HEK293 (cell line): ENCODE results near the gene DDIT4.

Source experiments
- CTCF ChIP-seq: fragments of 450-650 bp; formaldehyde crosslinking; IDR thresholded peaks from 2 replicates; pipeline ENCODE4 v1.5.1; 2016; ENCODE audit warnings: missing biosample characterization, missing genetic modification characterization
- HOXA7 ChIP-seq: sonication (generic); formaldehyde crosslinking; IDR thresholded peaks from 2 replicates; pipeline ENCODE4 v1.8.1; 2022; ENCODE audit warnings: missing genetic modification reagents, borderline replicate concordance
- IKZF3 ChIP-seq: fragments of 450-650 bp; IDR thresholded peaks from 2 replicates; pipeline ENCODE4 v1.5.0; 2018; ENCODE audit warnings: missing biosample characterization, mild to moderate bottlenecking, missing genetic modification characterization, moderate library complexity
- KLF7 ChIP-seq: fragments of 450-650 bp; formaldehyde crosslinking; IDR thresholded peaks from 2 replicates; pipeline ENCODE4 v1.5.1; 2016; ENCODE audit warnings: missing biosample characterization, missing genetic modification characterization, borderline replicate concordance
- KLF8 ChIP-seq: fragments of 450-650 bp; formaldehyde crosslinking; IDR thresholded peaks from 2 replicates; pipeline ENCODE4 v1.5.1; 2016; ENCODE audit warnings: missing biosample characterization, missing genetic modification characterization
- RBAK ChIP-seq: fragments of 450-650 bp; formaldehyde crosslinking; IDR thresholded peaks from 2 replicates; pipeline ENCODE4 v1.5.1; 2016; ENCODE audit warnings: missing biosample characterization, missing genetic modification characterization
- SALL2 ChIP-seq: fragments of 450-650 bp; formaldehyde crosslinking; IDR thresholded peaks from 2 replicates; pipeline ENCODE4 v1.5.0; 2017; ENCODE audit warnings: missing biosample characterization, mild to moderate bottlenecking, missing genetic modification characterization, borderline replicate concordance
- ZNF114 ChIP-seq: fragments of 450-650 bp; formaldehyde crosslinking; IDR thresholded peaks from 2 replicates; pipeline ENCODE4 v1.5.0; 2017; ENCODE audit warnings: missing biosample characterization, missing genetic modification characterization
- ZNF121 ChIP-seq: fragments of 450-650 bp; formaldehyde crosslinking; IDR thresholded peaks from 2 replicates; pipeline ENCODE4 v1.5.1; 2016; ENCODE audit warnings: missing biosample characterization, missing genetic modification characterization
- ZNF174 ChIP-seq: fragments of 450-650 bp; formaldehyde crosslinking; IDR thresholded peaks from 2 replicates; pipeline ENCODE4 v1.5.0; 2017; ENCODE audit warnings: missing biosample characterization, mild to moderate bottlenecking, missing genetic modification characterization
- ZNF184 ChIP-seq: fragments of 450-650 bp; IDR thresholded peaks from 2 replicates; pipeline ENCODE4 v1.5.1; 2018; ENCODE audit warnings: missing biosample characterization, mild to moderate bottlenecking, missing genetic modification characterization
- ZNF211 ChIP-seq: fragments of 450-650 bp; formaldehyde crosslinking; IDR thresholded peaks from 2 replicates; pipeline ENCODE4 v1.5.1; 2016; ENCODE audit warnings: low read depth, missing biosample characterization, missing genetic modification characterization
- ZNF266 ChIP-seq: fragments of 450-650 bp; formaldehyde crosslinking; IDR thresholded peaks from 2 replicates; pipeline ENCODE4 v1.5.1; 2016; ENCODE audit warnings: missing biosample characterization, missing genetic modification characterization, low read depth
- ZNF280D ChIP-seq: fragments of 450-650 bp; formaldehyde crosslinking; IDR thresholded peaks from 2 replicates; pipeline ENCODE4 v1.5.1; 2016; ENCODE audit warnings: missing biosample characterization, missing genetic modification characterization
- ZNF311 ChIP-seq: fragments of 450-650 bp; formaldehyde crosslinking; IDR thresholded peaks from 2 replicates; pipeline ENCODE4 v1.5.1; 2017; ENCODE audit warnings: missing biosample characterization, missing genetic modification characterization, borderline replicate concordance
- ZNF449 ChIP-seq: fragments of 450-650 bp; formaldehyde crosslinking; IDR thresholded peaks from 2 replicates; pipeline ENCODE4 v1.5.1; 2017; ENCODE audit warnings: missing biosample characterization, mild to moderate bottlenecking, missing genetic modification characterization, moderate library complexity
- ZNF501 ChIP-seq: fragments of 450-650 bp; formaldehyde crosslinking; IDR thresholded peaks from 2 replicates; pipeline ENCODE4 v1.5.1; 2016; ENCODE audit warnings: missing biosample characterization, missing genetic modification characterization
- ZNF514 ChIP-seq: fragments of 450-650 bp; formaldehyde crosslinking; IDR thresholded peaks from 2 replicates; pipeline ENCODE4 v1.5.1; 2016; ENCODE audit warnings: missing biosample characterization, missing genetic modification characterization
- ZNF600 ChIP-seq: fragments of 450-650 bp; formaldehyde crosslinking; IDR thresholded peaks from 2 replicates; pipeline ENCODE4 v1.5.1; 2016; ENCODE audit warnings: missing biosample characterization, missing genetic modification characterization
- ZNF624 ChIP-seq: fragments of 450-650 bp; formaldehyde crosslinking; IDR thresholded peaks from 2 replicates; pipeline ENCODE4 v1.5.1; 2017; ENCODE audit warnings: missing biosample characterization, missing genetic modification characterization
- ZNF768 ChIP-seq: fragments of 450-650 bp; formaldehyde crosslinking; IDR thresholded peaks from 2 replicates; pipeline ENCODE4 v1.5.1; 2018; ENCODE audit warnings: missing biosample characterization, mild to moderate bottlenecking, missing genetic modification characterization
- TF ChIP-seq, protein P1 (sequence below): fragments of 450-650 bp; formaldehyde crosslinking; IDR thresholded peaks from 2 replicates; pipeline ENCODE4 v1.5.1; 2016; ENCODE audit warnings: missing biosample characterization, missing genetic modification characterization, low read depth
- TF ChIP-seq, protein P2 (sequence below): fragments of 450-650 bp; formaldehyde crosslinking; IDR thresholded peaks from 2 replicates; pipeline ENCODE4 v1.5.1; 2016; ENCODE audit warnings: missing biosample characterization, missing genetic modification characterization
- TF ChIP-seq, protein P3 (sequence below): fragments of 450-650 bp; formaldehyde crosslinking; IDR thresholded peaks from 2 replicates; pipeline ENCODE4 v1.5.1; 2016; ENCODE audit warnings: missing biosample characterization, missing genetic modification characterization
- TF ChIP-seq, protein P4 (sequence below): fragments of 450-650 bp; IDR thresholded peaks from 2 replicates; pipeline ENCODE4 v1.5.1; 2018; ENCODE audit warnings: missing biosample characterization, mild to moderate bottlenecking, missing genetic modification characterization

The DDIT4 gene

GRCh38 chr10:72297805-72298591, 24.3 kb downstream of the DDIT4 start (continued):
- no peak for TF ChIP-seq ZNF184
- no peak for TF ChIP-seq SALL2 (tag by site-specific recombination)
- TF ChIP-seq ZNF501, result 0 out of 2 replicates have a peak, but pooled peaks have one; percentile 54
- no peak for TF ChIP-seq ZNF768 (tag by site-specific recombination)
- no peak for TF ChIP-seq ZNF114 (tag by site-specific recombination)
- no peak for TF ChIP-seq HOXA7 (CRISPR knock-in tag)
- peak; percentile 87 for TF ChIP-seq IKZF3 (tag by site-specific recombination)
- TF ChIP-seq, protein P1, sequence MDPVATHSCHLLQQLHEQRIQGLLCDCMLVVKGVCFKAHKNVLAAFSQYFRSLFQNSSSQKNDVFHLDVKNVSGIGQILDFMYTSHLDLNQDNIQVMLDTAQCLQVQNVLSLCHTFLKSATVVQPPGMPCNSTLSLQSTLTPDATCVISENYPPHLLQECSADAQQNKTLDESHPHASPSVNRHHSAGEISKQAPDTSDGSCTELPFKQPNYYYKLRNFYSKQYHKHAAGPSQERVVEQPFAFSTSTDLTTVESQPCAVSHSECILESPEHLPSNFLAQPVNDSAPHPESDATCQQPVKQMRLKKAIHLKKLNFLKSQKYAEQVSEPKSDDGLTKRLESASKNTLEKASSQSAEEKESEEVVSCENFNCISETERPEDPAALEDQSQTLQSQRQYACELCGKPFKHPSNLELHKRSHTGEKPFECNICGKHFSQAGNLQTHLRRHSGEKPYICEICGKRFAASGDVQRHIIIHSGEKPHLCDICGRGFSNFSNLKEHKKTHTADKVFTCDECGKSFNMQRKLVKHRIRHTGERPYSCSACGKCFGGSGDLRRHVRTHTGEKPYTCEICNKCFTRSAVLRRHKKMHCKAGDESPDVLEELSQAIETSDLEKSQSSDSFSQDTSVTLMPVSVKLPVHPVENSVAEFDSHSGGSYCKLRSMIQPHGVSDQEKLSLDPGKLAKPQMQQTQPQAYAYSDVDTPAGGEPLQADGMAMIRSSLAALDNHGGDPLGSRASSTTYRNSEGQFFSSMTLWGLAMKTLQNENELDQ, result no peak
- TF ChIP-seq, protein P2, sequence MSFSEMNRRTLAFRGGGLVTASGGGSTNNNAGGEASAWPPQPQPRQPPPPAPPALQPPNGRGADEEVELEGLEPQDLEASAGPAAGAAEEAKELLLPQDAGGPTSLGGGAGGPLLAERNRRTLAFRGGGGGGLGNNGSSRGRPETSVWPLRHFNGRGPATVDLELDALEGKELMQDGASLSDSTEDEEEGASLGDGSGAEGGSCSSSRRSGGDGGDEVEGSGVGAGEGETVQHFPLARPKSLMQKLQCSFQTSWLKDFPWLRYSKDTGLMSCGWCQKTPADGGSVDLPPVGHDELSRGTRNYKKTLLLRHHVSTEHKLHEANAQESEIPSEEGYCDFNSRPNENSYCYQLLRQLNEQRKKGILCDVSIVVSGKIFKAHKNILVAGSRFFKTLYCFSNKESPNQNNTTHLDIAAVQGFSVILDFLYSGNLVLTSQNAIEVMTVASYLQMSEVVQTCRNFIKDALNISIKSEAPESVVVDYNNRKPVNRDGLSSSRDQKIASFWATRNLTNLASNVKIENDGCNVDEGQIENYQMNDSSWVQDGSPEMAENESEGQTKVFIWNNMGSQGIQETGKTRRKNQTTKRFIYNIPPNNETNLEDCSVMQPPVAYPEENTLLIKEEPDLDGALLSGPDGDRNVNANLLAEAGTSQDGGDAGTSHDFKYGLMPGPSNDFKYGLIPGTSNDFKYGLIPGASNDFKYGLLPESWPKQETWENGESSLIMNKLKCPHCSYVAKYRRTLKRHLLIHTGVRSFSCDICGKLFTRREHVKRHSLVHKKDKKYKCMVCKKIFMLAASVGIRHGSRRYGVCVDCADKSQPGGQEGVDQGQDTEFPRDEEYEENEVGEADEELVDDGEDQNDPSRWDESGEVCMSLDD, result no peak; the same call in 1 of the 2 replicates
- peak; percentile 46; the same call in 1 of the 2 replicates for TF ChIP-seq ZNF449 (tag by site-specific recombination)
- no peak for TF ChIP-seq ZNF266 (tag by site-specific recombination)
- TF ChIP-seq, protein P3, sequence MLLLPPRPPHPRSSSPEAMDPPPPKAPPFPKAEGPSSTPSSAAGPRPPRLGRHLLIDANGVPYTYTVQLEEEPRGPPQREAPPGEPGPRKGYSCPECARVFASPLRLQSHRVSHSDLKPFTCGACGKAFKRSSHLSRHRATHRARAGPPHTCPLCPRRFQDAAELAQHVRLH, result no peak
- no peak for TF ChIP-seq ZNF624 (tag by site-specific recombination)
- TF ChIP-seq ZNF121 (tag by site-specific recombination), result no peak
- no peak for TF ChIP-seq ZNF514 (tag by site-specific recombination)
- TF ChIP-seq RBAK, result no peak
- no peak for TF ChIP-seq KLF7 (tag by site-specific recombination)
- no peak for TF ChIP-seq ZNF280D (tag by site-specific recombination)
- TF ChIP-seq, protein P4, sequence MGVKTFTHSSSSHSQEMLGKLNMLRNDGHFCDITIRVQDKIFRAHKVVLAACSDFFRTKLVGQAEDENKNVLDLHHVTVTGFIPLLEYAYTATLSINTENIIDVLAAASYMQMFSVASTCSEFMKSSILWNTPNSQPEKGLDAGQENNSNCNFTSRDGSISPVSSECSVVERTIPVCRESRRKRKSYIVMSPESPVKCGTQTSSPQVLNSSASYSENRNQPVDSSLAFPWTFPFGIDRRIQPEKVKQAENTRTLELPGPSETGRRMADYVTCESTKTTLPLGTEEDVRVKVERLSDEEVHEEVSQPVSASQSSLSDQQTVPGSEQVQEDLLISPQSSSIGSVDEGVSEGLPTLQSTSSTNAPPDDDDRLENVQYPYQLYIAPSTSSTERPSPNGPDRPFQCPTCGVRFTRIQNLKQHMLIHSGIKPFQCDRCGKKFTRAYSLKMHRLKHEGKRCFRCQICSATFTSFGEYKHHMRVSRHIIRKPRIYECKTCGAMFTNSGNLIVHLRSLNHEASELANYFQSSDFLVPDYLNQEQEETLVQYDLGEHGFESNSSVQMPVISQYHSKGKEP, result no peak
- TF ChIP-seq KLF8 (tag by site-specific recombination), result peak; percentile 48; the same call in 1 of the 2 replicates
- TF ChIP-seq ZNF600 (tag by site-specific recombination), result no peak; the same call in 1 of the 2 replicates
- TF ChIP-seq ZNF311 (tag by site-specific recombination), result no peak
- TF ChIP-seq ZNF174 (tag by site-specific recombination), result no peak
- TF ChIP-seq CTCF, result no peak
- TF ChIP-seq ZNF211 (tag by site-specific recombination), result no peak
